Aorta (tissue), 5 donors: ENCODE measurements around the gene UBE4B. TPM values are rescaled to one million over a fixed set of nuclear protein-coding genes. Genes with fewer than 3 reads are reported as not detected.
"Not testable (repeated sequence)": the region's sequence is repeated elsewhere in the genome, so short reads cannot be mapped to it uniquely, and the experiment has no call there.

ENCODE experiments used
- ATAC-seq: fragments of 200-7000 bp; cut with Tn5 transposase; one replicate; pipeline ENCODE4 v1.9.1; 2022; ENCODE audit warnings: moderate library complexity; ENCODE audit not compliant: low FRiP score
- DNase-seq, 2 donors: peaks; one replicate each; pipeline ENCODE4 v3.0.0-alpha.2; 2020
- H3K27ac ChIP-seq, 2 donors: one replicate each; pipeline ENCODE4 v1.5.1; 2013; ENCODE audit warnings: low read length in 2 of 2, mild to moderate bottlenecking in 2 of 2, moderate library complexity in 2 of 2, control low read depth in 1 of 2, inconsistent platforms in 1 of 2, low read depth in 1 of 2
- H3K27me3 ChIP-seq, 2 donors: one replicate each; pipeline ENCODE4 v1.6.1; 2013; ENCODE audit warnings: control low read depth in 1 of 2, low read length in 1 of 2, mild to moderate bottlenecking in 1 of 2, moderate library complexity in 1 of 2; ENCODE audit not compliant: insufficient read depth in 2 of 2, control insufficient read depth in 1 of 2
- H3K36me3 ChIP-seq, 2 donors: one replicate each; pipeline ENCODE4 v1.6.1; 2013; ENCODE audit warnings: control low read depth in 1 of 2, low read length in 1 of 2, mild to moderate bottlenecking in 1 of 2; ENCODE audit not compliant: insufficient read depth in 2 of 2, control insufficient read depth in 1 of 2
- H3K4me1 ChIP-seq, 2 donors: one replicate each; pipeline ENCODE4 v1.6.1; 2013; ENCODE audit warnings: low read length in 2 of 2, control low read depth in 1 of 2, mild to moderate bottlenecking in 1 of 2, moderate library complexity in 1 of 2; ENCODE audit not compliant: insufficient read depth in 2 of 2, control insufficient read depth in 1 of 2
- H3K4me3 ChIP-seq, 2 donors: one replicate each; pipeline ENCODE4 v1.5.1; 2013; ENCODE audit warnings: low read length in 2 of 2, control low read depth in 1 of 2, mild to moderate bottlenecking in 1 of 2
- H3K9me3 ChIP-seq: one replicate; pipeline ENCODE4 v1.6.1; 2013; ENCODE audit warnings: mild to moderate bottlenecking, low read length; ENCODE audit not compliant: control insufficient read depth
- WGBS, 2 donors: extraction: QIAGEN DNeasy Blood & Tissue Kit; methylation state at CpG; one replicate each; pipeline ENCODE4 v1.1.7; 2013; 5-methylcytosine and 5-hydroxymethylcytosine counted together
- intact Hi-C, 2 donors: fragments of 100-400 bp; cut with DNase I; formaldehyde crosslinking; loops; one replicate each; pipeline versions ENCODE4 v1.14.2 to v1.15.0; 2022
- polyA plus RNA-seq, 2 donors: library from polyadenylated mRNA; stranded (reverse); fragments of 200-250 nt; gene quantifications; one replicate each; pipeline ENCODE4 v1.2.3, GENCODE V29; 2013
- total RNA-seq, 2 donors: library from RNA; stranded (reverse); fragmentation: NEBNext Ultra II Directional; extraction: Animal tissue kit (Norgen Biotek cat#: 25700); gene quantifications; one replicate each; pipeline ENCODE4 v1.2.1, GENCODE V29; 2021
- donor health status: healthy with polysubstance abuse.
- donor health status: Bipolar disorder and iron deficiency.
- donor health status: DM: no; HTN: no; CAD: no.
- donor health status: DM: no; HTN: no; CAD: no.
- donor health status: DM: yes; HTN: yes; CAD: no.

Gene UBE4B
- total and polyA plus RNA-seq, 4 donors = 11.6 to 54.8 (median 38.4) TPM

- H3K27ac ChIP-seq, H3K27me3 ChIP-seq, H3K9me3 ChIP-seq, H3K36me3 ChIP-seq, H3K4me3 ChIP-seq, intact Hi-C loops, H3K4me1 ChIP-seq, ATAC-seq, DNase-seq: not testable (repeated sequence)
- WGBS, 2 donors = 80 to 86% methylated on average over 14 of the region's 14 CpGs
Observed at GRCh38 chr1:10205206-10205605, 172.4 kb downstream of the UBE4B start.

DNA sequence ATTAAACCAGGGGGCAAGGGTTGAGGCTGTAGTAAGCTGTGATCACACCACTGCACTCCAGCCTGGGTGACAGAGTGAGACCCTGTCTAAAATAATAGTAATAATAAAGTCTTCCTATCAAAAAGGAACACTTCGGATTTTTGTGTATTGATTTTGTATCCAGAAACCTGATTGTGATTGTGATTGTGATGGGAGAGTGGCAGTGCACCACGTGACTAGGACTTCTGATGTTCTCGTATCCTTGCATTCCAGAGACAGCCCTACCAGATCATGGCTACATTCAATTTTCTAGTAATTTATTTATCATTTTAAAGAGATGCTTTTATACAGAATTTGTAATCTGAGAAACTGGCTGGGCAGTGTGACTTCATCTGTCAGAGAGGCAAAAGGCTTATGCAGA is 175.1 kb downstream of the UBE4B start:
- no peaks in the 10 kb centered on the region for H3K27me3 ChIP-seq
- intact Hi-C loops = no loop called here
- H3K9me3 ChIP-seq = no peaks in the 10 kb centered on the region
- no peak for ATAC-seq
- no peak overlapping the region for H3K27ac ChIP-seq
- H3K36me3 ChIP-seq = no peaks in the 10 kb centered on the region
- H3K4me1 ChIP-seq = no peaks in the 10 kb centered on the region
- H3K4me3 ChIP-seq = no peak overlapping the region
- DNase-seq = peak in 1 of 2 donors; percentile 13
- WGBS, 2 donors = 90 to 93% methylated on average over 3 of the region's 3 CpGs

- Histone ChIP-seq H3K4me3 (no peak overlapping the region), H3K27ac (no peak overlapping the region), H3K9me3 (no peaks in the 10 kb centered on the region), H3K36me3 (no peaks in the 10 kb centered on the region), H3K27me3 (no peaks in the 10 kb centered on the region), H3K4me1 (no peaks in the 10 kb centered on the region)
- DNase-seq (no peak), ATAC-seq (no peak)
- 94 to 95% methylated on average over 11 of the region's 11 CpGs for WGBS, 2 donors
- intact Hi-C loops = no loop called here
Observed at GRCh38 chr1:10208537-10208936, 175.8 kb downstream of the UBE4B start.

DNA sequence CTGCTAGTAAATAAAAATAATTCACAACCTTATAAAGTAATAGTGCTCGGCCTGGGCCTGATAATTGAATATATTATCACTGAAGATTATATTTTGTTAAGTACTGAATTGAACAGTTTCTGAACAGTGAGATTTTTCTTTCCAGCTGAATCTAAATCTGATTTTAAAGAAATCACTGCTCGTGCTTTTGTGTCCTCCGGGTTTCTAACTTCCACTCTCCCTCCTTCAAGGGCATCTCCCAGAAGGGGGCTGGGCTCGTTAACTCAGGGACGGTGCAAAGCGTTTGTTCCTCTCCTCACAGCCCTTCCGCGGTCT is 176.8 kb downstream of the UBE4B start:
- no peak for DNase-seq
- 2% methylated on average over 8 of the region's 8 CpGs for WGBS, 2 donors
- no peak for ATAC-seq
- intact Hi-C loops = no loop called here
- H3K4me1 ChIP-seq = no peaks in the 10 kb centered on the region
- no peaks in the 10 kb centered on the region for H3K27me3 ChIP-seq
- peak overlapping the region; percentile 81 to 93 for H3K27ac ChIP-seq
- H3K36me3 ChIP-seq = no peaks in the 10 kb centered on the region
- peak overlapping the region; percentile 61 to 66 for H3K4me3 ChIP-seq
- H3K9me3 ChIP-seq = no peaks in the 10 kb centered on the region

- DNase-seq (peak; percentile 99), ATAC-seq (peak; percentile 99)
- H3K4me3 ChIP-seq = peak within 1 kb of the TSS; percentile 84 to 97
- no peaks in the 10 kb centered on the region for H3K27me3 ChIP-seq
- H3K4me1 ChIP-seq = no peaks in the 10 kb centered on the region
- no peaks in the 10 kb centered on the region for H3K9me3 ChIP-seq
- 0% methylated on average over 91 to 107 of the region's 107 CpGs for WGBS, 2 donors
- no peaks in the 10 kb centered on the region for H3K36me3 ChIP-seq
- H3K27ac ChIP-seq = peak within 1 kb of the TSS; percentile 99 to 100
- intact Hi-C loops = loop anchor here (1.0 to 10.0 kb wide), 3 partner anchors 75 to 127 kb away; no protein-coding TSS in a partner anchor
Observed at GRCh38 chr1:10209905-10210810, 177.4 kb downstream of the UBE4B start, which contains the start of gene KIF1B. TSS of gene KIF1B (plus strand) at chr1:10210570. CDS start at chr1:10232329, 21,759 bp downstream.

GRCh38 chr1:10210841-10211804 is 178.4 kb downstream of the UBE4B start:
- Histone ChIP-seq H3K4me1 (no peaks in the 10 kb centered on the region), H3K36me3 (no peaks in the 10 kb centered on the region), H3K27ac (peak overlapping the region; percentile 99 to 100), H3K27me3 (no peaks in the 10 kb centered on the region), H3K4me3 (peak overlapping the region; percentile 84 to 97), H3K9me3 (no peaks in the 10 kb centered on the region)
- ATAC-seq (peak; percentile 81), DNase-seq (peak; percentile 96)
- WGBS, 2 donors = 1% methylated on average over 42 to 69 of the region's 69 CpGs
- intact Hi-C loops = loop anchor here (1.0 to 10.0 kb wide), 3 partner anchors 74 to 126 kb away; no protein-coding TSS in a partner anchor

- intact Hi-C loops = loop anchor here (2.0 to 10.0 kb wide), 2 partner anchors 73 to 75 kb away; no protein-coding TSS in a partner anchor
- Histone ChIP-seq H3K27ac (peak overlapping the region in 1 of 2 donors; percentile 100), H3K4me3 (peak overlapping the region; percentile 37 to 97), H3K4me1 (peaks cover 0 to 3% of the 10 kb centered on the region in 2 donors), H3K9me3 (no peaks in the 10 kb centered on the region), H3K27me3 (no peaks in the 10 kb centered on the region), H3K36me3 (no peaks in the 10 kb centered on the region)
- WGBS, 2 donors = 11 to 12% methylated on average over 11 of the region's 11 CpGs
- ATAC-seq (no peak), DNase-seq (no peak)
Observed at GRCh38 chr1:10211805-10212410, 179.2 kb downstream of the UBE4B start.

- peak overlapping the region in 1 of 2 donors; percentile 37 for H3K4me3 ChIP-seq
- no peaks in the 10 kb centered on the region for H3K36me3 ChIP-seq
- WGBS, 2 donors = 78 to 82% methylated on average over 1 of the region's 1 CpG
- H3K27me3 ChIP-seq = no peaks in the 10 kb centered on the region
- no peaks in the 10 kb centered on the region for H3K9me3 ChIP-seq
- ATAC-seq (no peak), DNase-seq (no peak)
- H3K27ac ChIP-seq = no peak overlapping the region
- intact Hi-C loops = loop anchor here in 1 of 2 donors (10.0 kb wide), 1 partner anchor 72 kb away; no protein-coding TSS in a partner anchor
- peaks cover 3 to 4% of the 10 kb centered on the region in 2 donors for H3K4me1 ChIP-seq
Observed at GRCh38 chr1:10212476-10212875, 179.7 kb downstream of the UBE4B start.
